Activated naive CD8-positive, alpha-beta T cell treated with anti-CD3 and anti-CD28 coated beads for 36 hours (primary cell): ENCODE results near the gene GRID2IP. TPM values are rescaled to one million over a fixed set of nuclear protein-coding genes. Genes with fewer than 3 reads are reported as not detected.
A peak's percentile ranks its signal among the peaks of the same experiment; 100 is the strongest.

Source experiments
- DNase-seq: peaks from one replicate; pipeline ENCODE4 v3.0.0; 2021
- H3K27ac Mint-ChIP-seq: one replicate; pipeline ENCODE4 v1.8.0; 2022; ENCODE audit warnings: mild to moderate bottlenecking, moderate library complexity, mixed read lengths
- H3K27me3 Mint-ChIP-seq: one replicate; pipeline ENCODE4 v1.8.0; 2022; ENCODE audit warnings: mild to moderate bottlenecking, mixed read lengths
- H3K36me3 Mint-ChIP-seq: one replicate; pipeline ENCODE4 v1.8.0; 2021; ENCODE audit warnings: mild to moderate bottlenecking, mixed read lengths
- H3K4me1 Mint-ChIP-seq: one replicate; pipeline ENCODE4 v1.8.0; 2021; ENCODE audit warnings: mixed read lengths
- H3K4me3 Mint-ChIP-seq: one replicate; pipeline ENCODE4 v1.8.0; 2022; ENCODE audit warnings: mild to moderate bottlenecking, moderate library complexity, mixed read lengths
- H3K9me3 Mint-ChIP-seq: one replicate; pipeline ENCODE4 v1.8.0; 2022; ENCODE audit warnings: mixed read lengths
- total RNA-seq, 2 experiments: library from RNA; stranded (reverse); gene quantifications; one replicate each; pipeline ENCODE4 v1.2.3, GENCODE V29; 2021

The GRID2IP gene
- total RNA-seq, 2 experiments from 2014 or later: 0.06 TPM; not detected in 1

DNA sequence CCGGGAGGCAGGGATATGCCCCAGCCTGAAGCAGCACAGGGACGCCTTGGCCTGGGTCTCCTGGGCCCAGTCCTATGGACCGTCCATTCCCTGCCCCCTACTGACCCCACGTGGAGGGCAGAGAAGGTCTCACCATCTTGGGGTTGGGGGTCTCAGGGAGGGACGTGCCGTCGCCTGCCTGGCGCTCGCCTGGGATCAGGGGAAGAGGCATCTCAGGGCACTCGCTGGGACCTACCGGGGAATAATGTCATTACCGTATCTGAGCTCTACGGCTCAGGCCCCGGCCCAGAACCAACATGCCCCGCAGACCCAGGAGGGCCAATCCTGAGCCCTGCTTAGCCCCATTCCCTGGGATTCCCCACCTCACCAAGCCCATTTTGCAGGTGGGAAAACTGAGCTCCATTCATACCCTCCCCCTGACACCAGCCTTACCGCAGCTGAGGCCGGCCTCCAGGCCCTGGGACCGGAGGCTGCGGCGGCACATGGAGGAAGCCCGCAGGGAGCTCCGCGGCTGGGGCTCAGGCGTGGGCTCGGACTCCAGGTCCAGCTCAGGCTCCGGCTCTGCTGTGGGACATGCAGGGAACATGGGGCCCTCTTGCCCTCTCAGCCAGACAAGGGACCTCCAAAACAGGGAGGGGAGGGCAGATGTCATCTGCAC, 40.7 kb downstream of the GRID2IP start:
- Mint-ChIP-seq H3K4me3 (no peak overlapping the region), H3K27me3 (no peaks in the 10 kb centered on the region), H3K27ac (no peak overlapping the region), H3K36me3 (no peaks in the 10 kb centered on the region), H3K9me3 (no peaks in the 10 kb centered on the region), H3K4me1 (no peaks in the 10 kb centered on the region)
- DNase-seq: no peak

DNA sequence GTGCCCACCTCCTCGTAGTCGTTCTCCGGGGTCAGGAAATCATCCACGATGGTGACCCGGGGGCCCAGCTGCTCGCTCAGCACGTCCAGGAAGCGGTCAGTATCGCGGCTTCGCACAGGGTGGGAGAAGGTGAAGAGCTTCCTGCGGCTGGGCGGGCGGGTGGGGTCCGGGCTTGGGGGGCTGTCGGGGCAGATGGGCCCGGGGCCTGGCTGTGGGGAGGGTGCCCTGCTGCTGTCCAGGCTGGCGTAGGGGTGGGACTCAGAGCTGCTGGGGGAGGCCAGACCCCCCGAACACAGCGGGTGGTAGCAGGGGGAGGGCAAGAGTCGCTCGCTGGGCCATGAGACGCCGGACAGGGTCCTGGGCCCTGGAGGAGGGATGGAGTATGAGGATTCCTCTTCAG, 42.3 kb downstream of the GRID2IP start:
- peaks cover 7% of the 10 kb centered on the region for H3K4me1 Mint-ChIP-seq
- no peaks in the 10 kb centered on the region for H3K9me3 Mint-ChIP-seq
- no peak overlapping the region for H3K4me3 Mint-ChIP-seq
- H3K36me3 Mint-ChIP-seq: no peaks in the 10 kb centered on the region
- no peak overlapping the region for H3K27ac Mint-ChIP-seq
- H3K27me3 Mint-ChIP-seq: no peaks in the 10 kb centered on the region
- DNase-seq: no peak

DNA sequence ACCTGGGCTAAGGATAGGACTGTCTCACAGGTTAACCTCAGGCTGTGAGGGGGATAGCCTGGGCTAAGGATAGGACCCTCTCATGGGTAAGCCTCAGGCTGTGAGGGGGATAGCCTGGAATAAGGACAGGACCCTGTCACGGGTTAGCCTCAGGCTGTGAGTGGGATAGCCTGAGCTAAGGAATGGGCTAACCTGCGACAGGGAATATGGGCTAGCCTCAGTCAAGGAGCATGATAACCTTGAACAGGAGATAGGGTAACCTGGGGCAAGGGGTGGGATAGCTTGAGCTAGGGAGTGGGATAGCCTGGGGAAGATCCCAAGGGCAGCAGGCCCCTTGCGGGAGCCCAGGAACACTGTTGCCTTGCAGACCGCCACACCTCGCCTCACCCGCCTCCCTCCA, 42.7 kb downstream of the GRID2IP start:
- Mint-ChIP-seq H3K27ac (no peak overlapping the region), H3K4me3 (no peak overlapping the region), H3K9me3 (no peaks in the 10 kb centered on the region), H3K27me3 (no peaks in the 10 kb centered on the region), H3K36me3 (no peaks in the 10 kb centered on the region), H3K4me1 (peaks cover 7% of the 10 kb centered on the region)
- DNase-seq: no peak

DNA sequence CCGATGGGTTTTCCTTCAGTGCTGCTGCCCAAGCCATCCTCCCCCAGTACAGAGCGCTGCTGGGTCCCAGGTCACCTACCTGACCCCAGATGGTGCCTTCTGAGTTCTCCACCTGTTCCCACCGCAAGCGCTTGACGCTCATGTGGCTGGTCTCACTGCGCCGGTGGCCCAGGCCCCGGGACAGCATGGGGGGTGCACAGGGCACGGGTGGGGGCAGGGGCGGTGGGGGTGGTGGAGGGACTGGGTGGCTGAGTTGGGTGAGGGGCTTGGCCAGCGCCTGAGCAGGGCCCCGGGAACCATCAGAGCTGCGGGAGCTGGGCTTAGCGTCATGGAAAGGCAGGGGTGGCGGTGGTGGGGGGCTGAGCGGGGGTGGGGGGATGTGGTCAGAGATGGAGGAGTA, 43.4 kb downstream of the GRID2IP start:
- H3K27ac Mint-ChIP-seq: no peak overlapping the region
- DNase-seq: no peak
- H3K4me1 Mint-ChIP-seq: peaks cover 7% of the 10 kb centered on the region
- H3K36me3 Mint-ChIP-seq: no peaks in the 10 kb centered on the region
- no peaks in the 10 kb centered on the region for H3K9me3 Mint-ChIP-seq
- no peak overlapping the region for H3K4me3 Mint-ChIP-seq
- no peaks in the 10 kb centered on the region for H3K27me3 Mint-ChIP-seq

DNA sequence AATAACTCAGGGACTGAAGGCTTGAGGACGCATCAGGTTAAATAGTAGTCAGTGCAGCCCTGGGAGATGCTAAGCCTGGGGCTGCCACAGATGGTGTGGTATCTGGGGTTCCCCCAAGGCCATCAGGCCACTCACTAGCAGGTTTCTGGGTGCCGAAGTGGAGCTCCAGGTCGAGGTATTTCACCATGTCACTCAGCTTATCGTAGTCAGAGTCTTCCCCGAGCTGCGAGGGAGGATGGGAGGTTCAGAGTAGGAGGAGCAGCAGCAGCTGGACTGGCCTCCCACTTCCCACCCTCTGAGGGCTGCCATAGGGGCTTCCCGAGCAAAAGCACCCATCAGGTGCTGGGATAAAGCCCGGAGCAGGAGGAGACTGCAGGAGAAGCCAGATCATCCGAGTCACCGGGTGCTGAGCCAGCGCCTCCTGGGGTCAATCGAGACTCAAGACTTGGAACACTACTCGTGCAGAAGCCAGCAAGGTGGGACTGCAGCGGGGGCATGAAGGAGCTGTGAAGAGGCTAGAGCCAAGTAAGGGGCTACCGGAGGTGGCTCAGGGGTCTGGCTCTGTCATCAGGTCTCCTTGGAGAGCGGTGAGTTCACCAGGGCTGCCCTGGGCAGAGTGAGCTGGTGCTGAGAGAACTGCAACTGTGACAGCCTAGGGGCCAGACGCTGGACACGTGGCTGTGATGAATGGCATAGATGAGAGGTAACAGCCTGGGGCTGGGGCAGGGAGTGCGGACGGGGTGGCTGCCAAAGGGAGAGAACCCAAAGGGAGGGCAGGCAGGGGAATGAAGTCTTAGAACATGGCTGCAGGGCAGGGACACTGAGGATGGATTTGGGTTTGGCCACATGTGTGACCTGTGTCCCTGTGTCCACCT, 45.3 kb downstream of the GRID2IP start:
- H3K27me3 Mint-ChIP-seq: no peaks in the 10 kb centered on the region
- DNase-seq: no peak
- peaks cover 7% of the 10 kb centered on the region for H3K4me1 Mint-ChIP-seq
- H3K4me3 Mint-ChIP-seq: no peak overlapping the region
- H3K36me3 Mint-ChIP-seq: no peaks in the 10 kb centered on the region
- no peak overlapping the region for H3K27ac Mint-ChIP-seq
- H3K9me3 Mint-ChIP-seq: no peaks in the 10 kb centered on the region

DNA sequence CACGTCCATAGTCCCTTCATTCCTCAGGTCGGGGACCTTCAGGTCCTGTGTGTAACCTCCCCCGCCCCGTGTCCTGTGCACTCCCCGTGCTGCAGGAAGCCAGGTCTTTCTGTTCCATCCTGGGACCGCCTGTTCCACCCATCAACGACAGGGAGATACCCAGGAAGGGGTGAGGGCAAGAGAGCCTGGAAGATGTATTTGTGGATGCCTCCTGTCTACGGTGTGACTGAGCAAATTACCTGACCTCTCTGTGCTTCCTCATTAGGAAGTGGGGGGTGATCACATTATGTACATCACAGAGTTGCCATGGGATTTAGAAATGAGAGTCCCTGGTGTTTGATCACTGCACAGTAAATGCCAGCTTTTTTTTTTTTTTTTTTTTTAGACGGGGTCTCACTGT, 46.3 kb downstream of the GRID2IP start:
- DNase-seq: no peak
- H3K27ac Mint-ChIP-seq: peak overlapping the region; percentile 63
- peak overlapping the region; percentile 87 for H3K4me3 Mint-ChIP-seq
- H3K4me1 Mint-ChIP-seq: peaks cover 7% of the 10 kb centered on the region
- no peaks in the 10 kb centered on the region for H3K36me3 Mint-ChIP-seq
- no peaks in the 10 kb centered on the region for H3K9me3 Mint-ChIP-seq
- no peaks in the 10 kb centered on the region for H3K27me3 Mint-ChIP-seq

DNA sequence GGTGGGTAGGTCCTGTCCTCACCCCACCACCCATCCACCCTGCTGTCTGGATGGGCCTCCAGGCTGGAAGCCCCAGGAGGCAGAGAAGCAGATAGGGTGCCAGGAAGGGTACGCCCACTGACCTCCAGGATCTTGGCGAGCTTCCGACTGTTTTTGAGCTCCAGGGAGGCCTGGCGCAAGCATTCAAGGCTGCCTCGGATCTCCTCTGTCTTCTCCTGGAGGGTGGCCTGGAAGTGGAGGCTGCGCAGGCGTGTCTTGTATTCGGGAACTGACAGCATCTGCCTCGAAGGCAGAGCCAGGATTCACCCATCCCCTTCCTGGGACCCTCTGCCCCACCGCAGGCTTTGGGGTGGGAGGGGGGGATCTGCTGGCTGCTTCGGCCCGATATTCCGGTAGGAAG, 48.4 kb downstream of the GRID2IP start:
- H3K4me1 Mint-ChIP-seq: peaks cover 7% of the 10 kb centered on the region
- H3K4me3 Mint-ChIP-seq: no peak overlapping the region
- no peaks in the 10 kb centered on the region for H3K36me3 Mint-ChIP-seq
- H3K9me3 Mint-ChIP-seq: no peaks in the 10 kb centered on the region
- H3K27ac Mint-ChIP-seq: no peak overlapping the region
- H3K27me3 Mint-ChIP-seq: no peaks in the 10 kb centered on the region
- no peak for DNase-seq

DNA sequence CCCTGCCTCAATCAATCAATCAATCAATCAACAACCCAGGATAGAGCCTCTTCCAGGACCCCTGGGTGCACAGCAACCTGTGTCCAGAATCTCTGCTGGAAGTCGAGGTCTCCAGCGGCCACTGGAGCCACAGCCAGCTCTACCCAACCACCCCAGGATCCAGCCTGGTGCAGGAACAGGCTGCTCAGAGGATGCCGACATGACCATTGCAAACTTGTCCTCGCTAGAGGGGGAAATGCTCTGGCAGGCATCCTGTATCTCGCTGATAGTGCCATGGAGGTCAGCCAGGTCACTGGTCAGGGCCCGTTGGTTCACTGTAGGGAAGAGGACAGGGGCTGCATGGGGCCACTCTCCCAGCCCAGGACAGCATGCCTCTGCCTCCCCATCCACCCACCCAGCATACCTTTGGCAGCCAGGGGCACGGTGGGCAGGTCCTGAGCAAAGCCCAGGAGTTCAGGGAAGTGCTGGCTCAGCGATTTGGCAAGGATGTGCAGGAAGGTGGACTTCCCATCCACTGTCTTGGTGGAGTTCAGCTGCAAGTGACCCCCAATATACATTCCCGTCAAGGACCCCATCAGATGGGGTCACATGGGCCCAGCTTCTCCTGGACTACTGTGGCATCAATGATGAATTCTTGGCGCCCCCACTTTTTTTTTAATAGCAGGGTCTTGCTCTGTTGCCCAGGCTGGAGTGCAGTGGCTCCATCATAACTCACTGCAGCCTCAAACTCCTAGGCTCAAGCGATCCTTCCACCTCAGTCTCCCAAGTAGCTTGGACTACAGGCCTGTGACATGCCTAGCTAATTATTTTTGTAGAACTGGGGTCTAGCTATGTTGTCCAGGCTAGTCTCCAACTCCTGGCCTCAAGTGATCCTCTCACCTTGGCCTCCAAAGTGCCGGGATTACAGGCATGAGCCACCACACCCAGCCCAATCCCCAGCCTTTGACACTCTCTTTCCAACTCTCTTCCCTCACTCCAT, 49.4 kb downstream of the GRID2IP start:
- H3K9me3 Mint-ChIP-seq: no peaks in the 10 kb centered on the region
- no peak overlapping the region for H3K27ac Mint-ChIP-seq
- DNase-seq: no peak
- no peaks in the 10 kb centered on the region for H3K36me3 Mint-ChIP-seq
- no peak overlapping the region for H3K4me3 Mint-ChIP-seq
- H3K27me3 Mint-ChIP-seq: no peaks in the 10 kb centered on the region
- H3K4me1 Mint-ChIP-seq: peaks cover 7% of the 10 kb centered on the region

DNA sequence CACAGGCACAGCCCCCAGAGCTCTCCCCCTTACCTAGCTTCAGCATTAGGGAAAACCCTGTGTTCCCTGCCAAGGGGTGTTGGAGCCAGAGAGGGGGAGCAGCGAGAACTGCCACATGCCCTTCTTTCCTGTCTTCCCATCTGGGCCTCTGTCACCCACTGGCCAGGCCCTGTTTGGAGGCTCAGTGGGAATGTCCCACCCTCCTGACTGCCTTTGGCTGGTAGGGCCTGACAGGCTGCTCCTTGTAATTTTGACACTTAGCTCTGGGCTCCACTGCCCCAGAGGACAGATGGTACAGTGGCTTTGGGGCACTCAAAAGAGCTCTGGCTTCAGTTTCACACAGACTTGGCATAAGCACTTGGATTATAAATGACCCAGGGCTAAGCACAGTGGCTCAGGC, 50.6 kb downstream of the GRID2IP start:
- no peaks in the 10 kb centered on the region for H3K36me3 Mint-ChIP-seq
- H3K9me3 Mint-ChIP-seq: no peaks in the 10 kb centered on the region
- no peak overlapping the region for H3K4me3 Mint-ChIP-seq

DNA sequence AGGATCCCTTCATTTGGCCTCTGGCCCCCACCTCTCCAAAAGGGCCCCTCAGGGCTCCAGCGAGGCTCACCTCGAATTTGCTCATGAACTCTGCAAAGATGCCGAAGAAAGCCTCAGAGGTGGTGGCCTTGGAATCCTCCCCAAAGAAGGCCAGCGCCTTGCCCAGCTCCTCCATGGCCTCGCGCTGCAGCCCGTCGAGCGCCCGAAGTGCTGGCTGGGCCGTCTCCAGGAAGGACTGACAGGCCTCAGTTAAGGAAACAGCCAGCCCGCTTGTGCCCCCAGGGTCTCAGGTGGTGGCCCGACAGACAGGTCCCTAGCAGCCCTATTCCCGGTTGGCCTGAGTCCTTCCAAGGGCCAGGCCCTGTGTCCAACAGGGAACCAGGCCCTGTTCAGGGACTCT, 53.3 kb downstream of the GRID2IP start:
- no peaks in the 10 kb centered on the region for H3K36me3 Mint-ChIP-seq
- H3K4me3 Mint-ChIP-seq: no peak overlapping the region
- DNase-seq: no peak
- H3K27ac Mint-ChIP-seq: no peak overlapping the region
- no peaks in the 10 kb centered on the region for H3K9me3 Mint-ChIP-seq
- H3K4me1 Mint-ChIP-seq: no peaks in the 10 kb centered on the region
- no peaks in the 10 kb centered on the region for H3K27me3 Mint-ChIP-seq

More for the DNA sequence above, 50.6 kb downstream of the GRID2IP start:
- no peak overlapping the region for H3K27ac Mint-ChIP-seq
- no peak for DNase-seq
- H3K4me1 Mint-ChIP-seq: peaks cover 7% of the 10 kb centered on the region
- no peaks in the 10 kb centered on the region for H3K27me3 Mint-ChIP-seq

DNA sequence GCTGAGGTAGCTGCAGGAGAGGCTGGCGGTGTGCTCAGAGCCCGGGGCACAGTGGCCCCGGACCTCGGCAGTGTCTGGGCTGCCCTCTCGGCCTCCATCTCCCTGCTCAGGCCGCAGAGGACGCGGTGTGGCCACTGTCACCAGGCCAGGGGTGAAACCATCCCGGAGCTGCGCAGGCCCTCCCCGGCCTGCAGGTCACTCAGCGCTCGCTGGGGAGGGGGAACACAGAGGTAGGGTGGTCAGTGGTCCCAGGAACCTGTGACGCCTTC, 53.7 kb downstream of the GRID2IP start:
- H3K4me1 Mint-ChIP-seq: no peaks in the 10 kb centered on the region
- H3K4me3 Mint-ChIP-seq: no peak overlapping the region
- no peaks in the 10 kb centered on the region for H3K27me3 Mint-ChIP-seq
- DNase-seq: no peak
- no peaks in the 10 kb centered on the region for H3K36me3 Mint-ChIP-seq
- no peak overlapping the region for H3K27ac Mint-ChIP-seq
- H3K9me3 Mint-ChIP-seq: no peaks in the 10 kb centered on the region

DNA sequence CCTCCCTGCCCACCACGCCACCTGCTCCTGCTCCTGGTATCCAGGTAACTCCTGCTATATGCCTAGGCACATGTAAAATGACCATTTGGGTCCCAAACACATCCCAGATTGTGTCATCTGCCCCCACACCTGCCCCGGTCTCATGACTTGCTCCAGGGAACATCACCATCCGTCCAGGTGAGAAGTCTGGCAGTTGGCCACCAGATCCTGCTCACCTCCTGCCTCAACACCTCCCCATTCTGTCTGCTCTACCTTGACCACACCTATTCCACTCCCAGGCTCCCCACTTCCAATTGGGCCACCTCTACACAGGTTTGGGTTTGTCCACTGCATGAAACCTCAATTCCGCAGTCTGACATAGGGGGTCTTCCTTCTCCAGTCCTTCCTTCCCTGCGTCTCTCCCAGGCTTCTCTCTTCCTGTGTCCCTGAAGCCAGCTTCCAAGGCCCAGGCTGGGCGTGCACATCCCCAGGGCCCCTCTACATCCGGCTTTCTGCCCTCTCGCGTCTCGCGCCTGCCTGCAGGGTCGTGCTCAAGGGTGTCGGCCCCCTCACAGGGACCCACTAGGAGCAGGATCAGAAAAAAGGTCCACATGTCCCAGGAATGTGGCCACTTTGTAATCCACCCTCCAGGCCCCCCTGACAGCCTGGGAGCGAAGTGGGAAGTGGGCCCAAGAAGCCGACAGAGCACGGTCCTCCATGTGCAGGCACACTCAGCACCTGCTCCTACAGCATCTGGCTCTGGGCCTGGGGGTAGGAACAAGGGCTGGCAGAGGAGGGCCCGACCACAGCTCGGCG, 54.2 kb downstream of the GRID2IP start:
- Mint-ChIP-seq H3K27ac (no peak overlapping the region), H3K9me3 (no peaks in the 10 kb centered on the region), H3K36me3 (no peaks in the 10 kb centered on the region), H3K4me3 (no peak overlapping the region), H3K27me3 (no peaks in the 10 kb centered on the region), H3K4me1 (no peaks in the 10 kb centered on the region)
- DNase-seq: no peak

DNA sequence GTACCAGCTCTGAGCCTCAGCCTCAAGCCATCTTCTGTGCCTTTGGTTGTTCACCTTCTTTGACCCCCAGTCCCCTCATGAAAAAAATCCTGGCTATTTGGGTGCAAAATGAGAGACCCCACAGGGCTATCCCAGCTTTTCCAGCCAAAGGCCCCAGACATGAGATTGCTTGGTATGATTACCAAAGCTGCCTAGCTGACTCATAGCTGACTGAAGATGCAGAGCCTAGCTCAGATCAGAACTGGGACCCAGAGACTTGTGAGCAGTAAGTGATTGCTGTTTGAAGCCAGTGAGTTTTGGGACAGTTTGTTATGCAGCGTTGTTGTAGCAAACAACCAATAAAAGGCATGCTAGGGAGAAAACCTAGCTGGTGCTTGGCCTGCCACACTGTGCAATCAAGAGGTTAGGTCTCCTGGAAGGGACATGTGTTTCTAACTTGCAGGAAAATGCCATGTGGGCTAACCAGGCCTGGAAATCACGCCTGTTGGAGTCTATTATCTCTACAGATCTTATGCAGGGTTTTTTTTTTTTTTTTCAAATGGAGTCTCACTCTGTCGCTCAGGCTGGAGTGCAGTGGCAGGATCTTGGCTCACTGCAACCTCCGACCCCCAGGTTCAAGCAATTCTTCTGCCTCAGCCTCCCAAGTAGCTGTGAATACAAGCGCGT, 55.5 kb downstream of the GRID2IP start:
- Mint-ChIP-seq H3K36me3 (no peaks in the 10 kb centered on the region), H3K9me3 (no peaks in the 10 kb centered on the region), H3K4me1 (no peaks in the 10 kb centered on the region), H3K27me3 (peaks cover 5% of the 10 kb centered on the region), H3K27ac (no peak overlapping the region), H3K4me3 (no peak overlapping the region)
- DNase-seq: no peak

DNA sequence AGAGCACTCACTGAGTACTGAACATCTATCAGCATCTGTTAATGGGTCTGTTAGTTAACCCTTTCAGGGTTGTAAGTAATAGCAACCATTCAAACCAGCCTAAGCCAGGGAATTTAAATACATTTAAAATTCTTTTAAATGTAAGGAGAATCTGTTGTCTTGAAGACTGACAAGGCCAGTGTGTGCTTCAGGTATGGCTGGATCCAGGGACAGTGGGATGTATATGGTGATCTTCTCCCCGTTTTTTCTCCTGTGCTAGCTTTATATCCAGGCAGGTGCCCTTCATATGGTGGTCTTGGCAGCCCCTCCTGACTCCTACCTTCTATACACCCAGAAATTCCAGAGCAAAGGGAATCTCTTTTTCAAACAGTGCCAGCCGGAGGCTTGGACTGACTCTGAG, 56.9 kb downstream of the GRID2IP start:
- peaks cover 5% of the 10 kb centered on the region for H3K27me3 Mint-ChIP-seq
- DNase-seq: no peak
- no peaks in the 10 kb centered on the region for H3K4me1 Mint-ChIP-seq
- H3K27ac Mint-ChIP-seq: no peak overlapping the region
- no peaks in the 10 kb centered on the region for H3K9me3 Mint-ChIP-seq
- no peak overlapping the region for H3K4me3 Mint-ChIP-seq
- H3K36me3 Mint-ChIP-seq: no peaks in the 10 kb centered on the region
